HG03342 (cell line): Measurements from ENCODE around the gene ARL10.

ENCODE experiments used
- ATAC-seq: cut with Tn5 transposase; IDR thresholded peaks from one replicate; pipeline ENCODE4 v1.9.1; 2021; ENCODE audit warnings: mild to moderate bottlenecking, moderate library complexity; ENCODE audit not compliant: unreplicated experiment

ARL10 gene, protein sequence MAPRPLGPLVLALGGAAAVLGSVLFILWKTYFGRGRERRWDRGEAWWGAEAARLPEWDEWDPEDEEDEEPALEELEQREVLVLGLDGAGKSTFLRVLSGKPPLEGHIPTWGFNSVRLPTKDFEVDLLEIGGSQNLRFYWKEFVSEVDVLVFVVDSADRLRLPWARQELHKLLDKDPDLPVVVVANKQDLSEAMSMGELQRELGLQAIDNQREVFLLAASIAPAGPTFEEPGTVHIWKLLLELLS

DNA sequence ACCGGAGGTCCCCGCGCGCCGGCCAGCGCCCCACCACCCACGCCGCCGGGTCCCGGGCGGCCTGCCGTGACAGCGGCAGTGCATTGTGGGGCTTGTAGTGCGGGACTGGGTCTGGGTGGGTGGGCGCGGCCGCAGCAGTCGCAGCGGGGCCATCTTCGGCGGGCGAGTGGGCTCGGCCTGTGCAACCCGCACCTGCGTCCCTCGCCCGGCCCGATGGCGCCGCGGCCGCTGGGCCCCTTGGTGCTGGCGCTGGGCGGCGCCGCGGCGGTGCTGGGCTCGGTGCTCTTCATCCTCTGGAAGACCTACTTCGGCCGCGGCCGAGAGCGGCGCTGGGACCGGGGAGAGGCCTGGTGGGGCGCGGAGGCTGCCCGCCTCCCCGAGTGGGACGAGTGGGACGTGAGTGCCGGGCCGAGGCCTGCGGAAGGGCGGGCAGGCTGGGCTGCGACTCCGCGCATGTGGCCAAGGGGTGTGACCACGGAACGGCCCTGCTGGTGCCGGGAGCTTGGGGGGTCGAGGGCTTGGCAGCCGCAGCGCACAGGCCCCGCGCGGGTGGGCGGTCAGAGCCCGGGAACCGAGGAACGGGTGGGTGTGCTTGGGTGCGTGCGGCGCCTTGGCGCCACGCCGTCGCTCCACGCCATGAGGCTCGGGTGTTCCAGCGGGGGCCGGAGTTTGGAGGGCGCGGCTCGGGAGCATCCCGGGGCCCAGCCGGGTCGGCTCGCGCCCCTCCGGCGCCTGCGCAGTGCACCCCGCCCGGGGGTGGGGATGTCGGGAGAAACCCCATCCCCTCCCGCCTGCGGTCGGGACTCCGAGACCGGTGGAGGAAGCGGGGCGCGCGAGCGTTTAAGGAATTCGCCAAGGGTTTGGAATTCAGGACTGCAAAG, at the start of gene ARL10:
Gene ARL10 (plus strand): TSS at position 137 of the 881 bp plus-strand sequence. CDS start 77 bp downstream, at position 214.
- ATAC-seq, result peak; percentile 38

DNA sequence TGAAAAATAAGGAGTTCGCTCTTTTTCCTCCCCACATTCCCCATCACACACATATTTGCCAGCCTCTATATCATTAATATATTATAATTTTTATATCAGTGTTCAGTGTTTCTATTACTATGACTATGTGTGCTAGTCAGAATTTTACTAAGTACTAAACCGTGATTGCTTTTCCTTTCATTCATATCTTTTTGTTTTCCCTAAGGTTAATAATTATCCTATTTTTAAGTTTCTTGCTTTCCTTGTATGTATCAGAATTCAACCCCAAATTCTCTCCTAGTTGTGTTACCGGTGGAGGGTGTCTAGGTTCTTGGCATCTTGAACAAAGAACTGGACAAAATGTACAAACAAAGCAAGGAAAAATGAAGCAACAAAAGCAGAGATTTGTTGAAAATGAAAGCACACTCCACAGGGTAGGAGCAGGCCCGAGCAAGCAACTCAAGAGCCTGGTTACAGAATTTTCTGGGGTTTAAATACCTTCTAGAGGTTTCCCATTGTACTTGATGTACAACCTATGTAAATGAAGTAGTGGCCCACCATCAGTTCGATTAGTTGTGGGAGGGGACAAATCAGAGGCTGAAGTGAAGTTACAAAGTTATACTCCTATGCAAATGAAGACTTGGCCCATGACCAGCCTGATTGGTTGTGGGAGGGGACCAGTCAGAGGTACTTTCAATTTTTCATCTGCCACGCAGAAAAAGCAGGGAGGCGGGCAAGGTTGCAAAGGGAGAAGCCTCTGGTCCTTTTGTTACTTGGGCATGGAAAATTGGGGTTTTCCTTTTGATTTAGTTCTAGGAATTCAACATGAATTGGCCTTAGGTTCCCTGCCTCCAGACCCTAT, 47.5 kb upstream of the ARL10 start:
- ATAC-seq, result no peak

DNA sequence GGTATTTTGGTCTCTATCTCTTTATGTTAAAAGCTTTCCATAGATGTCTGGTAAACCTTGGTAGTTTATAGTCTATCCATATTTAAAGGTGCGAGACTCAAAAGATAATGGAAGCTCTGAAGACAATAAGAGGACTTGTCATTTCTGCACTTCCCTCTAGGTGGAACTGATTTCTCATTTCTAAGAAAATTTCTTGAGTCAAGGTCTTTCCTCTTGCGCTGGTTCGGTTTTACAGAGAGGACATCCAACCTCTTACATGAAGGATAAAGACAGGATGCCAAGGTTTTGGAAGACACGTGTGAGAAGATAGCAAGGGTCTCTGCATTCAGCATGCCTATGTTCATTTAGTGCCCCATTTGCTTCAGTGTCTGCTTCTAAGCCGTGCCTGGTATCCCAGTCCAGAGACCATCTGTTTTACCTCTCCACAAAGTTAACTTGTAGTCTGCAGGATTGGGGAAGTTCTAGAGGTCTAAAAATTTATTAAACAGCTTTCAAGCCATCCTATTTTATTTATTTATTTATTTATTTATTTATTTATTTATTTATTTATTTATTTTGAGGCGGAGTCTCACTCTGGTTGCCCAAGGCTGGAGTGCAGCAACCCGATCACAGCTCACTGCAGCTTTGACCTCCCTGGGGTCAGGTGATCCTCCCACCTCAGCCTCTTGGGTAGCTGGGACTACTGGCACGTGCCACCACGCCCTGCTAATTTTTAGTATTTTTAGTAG, 45.3 kb upstream of the ARL10 start:
- no peak for ATAC-seq

DNA sequence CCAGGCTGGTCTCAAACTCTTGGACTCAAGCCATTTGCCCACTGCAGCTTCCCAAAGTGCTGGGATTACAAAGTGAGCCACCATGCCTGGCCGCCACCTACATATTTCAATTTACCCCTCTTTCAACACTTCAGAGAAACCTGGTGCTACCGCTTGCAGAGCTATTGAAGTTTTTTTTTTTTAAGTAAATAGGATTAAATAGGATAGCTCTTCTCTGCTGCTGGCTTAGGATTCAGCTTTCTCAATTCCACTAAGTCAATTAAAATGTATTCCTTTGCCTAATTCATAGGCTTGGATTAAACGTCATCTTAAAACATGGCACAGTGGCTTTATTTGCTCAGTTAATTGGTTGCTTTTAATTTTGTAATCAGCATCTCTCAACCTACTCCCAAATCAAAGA, 44.7 kb upstream of the ARL10 start:
- ATAC-seq, result no peak

DNA sequence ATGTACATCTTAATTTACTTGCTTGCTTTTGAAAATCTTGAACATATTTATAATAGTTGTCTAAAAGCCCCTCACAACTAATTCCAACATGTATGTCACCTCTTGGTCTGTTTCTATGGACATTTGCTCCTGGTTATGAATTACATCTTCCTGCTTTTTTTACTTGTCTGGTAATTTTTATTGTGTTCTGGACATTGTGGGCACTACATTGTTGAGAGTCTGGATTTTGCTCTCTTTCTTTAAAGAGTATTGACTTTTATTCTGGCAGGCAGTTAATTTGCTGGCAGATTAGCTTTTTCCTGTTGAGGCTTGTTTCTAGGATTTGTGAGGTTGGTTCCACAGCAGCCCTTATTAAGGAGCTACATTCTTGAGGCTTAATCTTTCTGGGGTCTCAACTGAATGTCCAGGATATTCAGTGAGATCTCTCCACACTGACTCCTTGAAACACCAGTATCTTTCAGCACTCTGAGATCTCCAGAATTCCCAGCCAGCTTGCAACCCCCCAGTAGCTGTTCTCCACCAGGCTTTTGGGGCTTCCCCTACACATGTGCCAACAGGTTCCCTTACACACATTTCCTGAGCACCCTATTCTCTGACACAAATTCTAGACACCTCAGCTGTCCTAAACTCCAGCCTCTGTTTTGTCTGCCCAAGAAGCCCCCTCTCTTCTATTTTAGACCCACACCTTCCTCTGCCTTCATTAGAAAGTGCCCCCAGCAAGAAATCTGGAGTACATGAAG, 31.1 kb upstream of the ARL10 start:
- ATAC-seq, result no peak

DNA sequence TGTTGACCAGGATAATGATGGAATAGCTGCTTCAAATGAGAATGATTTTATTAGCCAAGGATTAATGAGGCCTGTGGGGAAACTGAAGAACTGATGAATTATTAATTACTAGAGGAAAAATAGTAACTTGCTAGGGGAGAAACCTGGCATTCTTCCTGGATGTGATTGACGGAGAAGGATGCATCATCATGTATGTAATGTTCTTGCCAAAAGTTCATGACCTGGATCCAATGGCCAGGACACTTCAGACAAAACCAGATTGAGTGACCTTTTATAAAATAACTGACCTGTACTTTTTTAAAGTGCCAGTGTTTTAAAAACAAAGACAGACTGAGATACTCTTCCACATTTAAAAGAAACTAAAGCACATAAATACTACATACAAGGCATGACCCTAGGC, 27.4 kb upstream of the ARL10 start:
- no peak for ATAC-seq

DNA sequence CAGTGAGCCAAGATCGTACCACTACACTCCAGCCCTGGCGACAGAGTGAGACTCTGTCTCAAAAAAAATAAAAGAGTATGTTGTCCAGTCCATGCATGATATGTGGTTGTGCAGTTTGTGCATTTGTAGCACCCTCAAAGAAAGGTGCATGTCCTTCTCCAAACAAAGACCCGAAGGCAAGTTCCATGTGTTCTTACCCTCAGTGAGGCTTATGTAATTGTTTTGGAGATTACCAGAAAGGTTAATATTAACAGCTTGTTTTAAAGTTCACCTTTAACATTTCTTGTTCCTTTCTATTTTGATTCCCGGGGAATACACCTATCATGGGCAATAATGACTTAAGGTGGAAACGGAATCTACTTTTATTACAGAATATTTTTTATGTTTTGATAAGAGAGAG, 26.0 kb upstream of the ARL10 start:
- ATAC-seq, result no peak

DNA sequence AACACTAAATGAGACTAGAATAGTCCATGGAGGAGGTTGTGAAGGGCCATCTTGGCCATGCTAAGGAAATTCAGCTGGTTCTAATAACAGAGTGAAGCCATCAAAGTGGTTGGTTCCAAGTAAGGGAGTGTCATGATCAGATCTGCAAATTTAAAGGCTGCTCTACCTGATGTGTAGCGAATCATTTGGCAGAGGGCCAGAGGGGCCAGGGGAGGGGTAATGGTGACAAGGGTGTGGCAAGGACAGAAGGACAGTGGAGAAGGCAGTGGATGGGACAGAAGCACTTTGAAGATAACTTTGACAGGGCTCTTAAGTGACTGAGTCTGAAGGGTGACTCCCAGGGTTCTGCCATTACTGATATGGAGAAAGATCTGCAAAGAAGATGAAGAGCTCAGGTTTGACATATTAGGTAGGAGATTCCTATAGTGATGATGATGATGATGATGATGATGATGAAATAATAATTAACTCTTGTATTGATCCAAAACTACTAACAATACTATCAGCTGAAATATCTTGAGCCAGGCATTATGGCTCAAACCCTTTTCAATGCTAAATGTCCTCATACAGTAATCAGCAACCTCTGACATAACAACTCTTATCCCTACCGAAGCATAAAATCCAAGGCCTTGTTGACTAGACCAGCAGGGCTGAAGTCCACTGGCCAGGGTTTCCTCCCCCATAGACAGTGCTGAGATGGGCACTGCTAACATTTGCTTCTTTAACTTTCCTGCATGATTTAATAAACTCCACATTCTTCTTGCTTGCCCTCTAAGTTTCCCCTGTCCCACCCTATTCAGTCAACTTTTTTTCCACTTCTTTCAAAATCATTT, 23.7 kb upstream of the ARL10 start:
- no peak for ATAC-seq

DNA sequence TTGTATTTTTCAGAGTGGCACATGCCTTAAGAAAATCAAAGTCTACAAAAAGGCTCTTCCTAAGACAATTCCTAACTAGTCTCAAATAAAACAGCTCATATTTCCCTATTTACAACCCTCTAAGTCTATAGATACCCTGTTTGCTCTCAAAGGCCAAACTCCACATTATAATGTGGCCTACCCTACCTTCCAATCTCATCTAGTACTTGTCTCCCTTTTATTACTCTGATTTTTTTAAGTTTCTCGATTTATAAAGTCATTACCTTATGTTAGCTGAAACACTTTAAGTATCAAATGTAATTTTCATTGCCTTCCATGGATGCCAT, 23.2 kb upstream of the ARL10 start:
- ATAC-seq, result no peak

DNA sequence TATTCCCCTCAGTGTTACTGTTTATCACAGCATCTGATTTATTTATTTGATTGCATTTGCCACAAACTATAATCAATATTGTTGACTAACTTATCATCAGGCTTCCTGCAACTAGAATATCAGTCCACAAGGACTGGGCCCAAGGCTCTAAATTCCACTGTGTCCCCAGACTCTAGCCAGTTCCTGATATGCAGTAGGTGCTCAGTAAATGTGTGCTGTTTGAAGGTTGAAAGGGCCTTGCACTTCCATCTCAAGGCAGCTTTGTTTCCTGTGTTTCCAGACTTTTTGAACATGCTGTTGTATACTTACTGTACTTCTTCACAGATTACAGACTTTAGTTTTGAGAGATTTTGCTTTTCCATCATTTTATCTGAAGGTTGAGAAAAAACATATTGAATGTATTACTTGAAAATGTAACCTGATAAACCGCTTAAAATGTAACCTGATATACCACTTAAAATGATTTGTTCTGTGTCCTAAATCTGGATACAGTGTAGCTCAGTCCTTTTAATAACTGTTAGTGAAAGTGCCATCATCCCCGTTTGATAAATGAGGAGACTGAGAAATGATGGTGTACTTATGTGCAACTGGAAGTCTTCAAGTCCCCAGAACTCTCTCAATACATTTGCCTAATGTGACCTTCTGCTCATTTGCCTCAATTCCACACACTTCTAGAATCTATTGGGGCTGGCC, 22.4 kb upstream of the ARL10 start:
- ATAC-seq, result no peak

DNA sequence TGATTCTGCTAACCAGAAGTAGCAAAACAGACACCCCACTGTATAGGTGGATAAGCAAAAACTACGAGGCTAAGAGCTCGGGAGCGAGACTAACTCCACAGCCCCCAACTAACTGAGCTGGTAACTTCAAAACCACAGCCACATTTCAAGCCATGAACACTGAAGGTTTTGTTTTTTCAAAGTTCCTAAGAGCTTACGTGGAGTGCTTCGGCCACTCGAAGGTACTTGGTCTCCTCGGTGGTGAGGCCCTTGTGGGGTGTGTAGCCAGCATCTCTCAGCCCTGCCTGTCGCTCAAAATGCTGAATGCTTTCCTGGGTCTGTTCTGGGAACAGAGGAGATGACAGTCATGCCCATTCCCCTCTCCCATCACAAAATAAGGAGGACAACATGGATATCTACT, 14.9 kb upstream of the ARL10 start:
- ATAC-seq, result no peak

DNA sequence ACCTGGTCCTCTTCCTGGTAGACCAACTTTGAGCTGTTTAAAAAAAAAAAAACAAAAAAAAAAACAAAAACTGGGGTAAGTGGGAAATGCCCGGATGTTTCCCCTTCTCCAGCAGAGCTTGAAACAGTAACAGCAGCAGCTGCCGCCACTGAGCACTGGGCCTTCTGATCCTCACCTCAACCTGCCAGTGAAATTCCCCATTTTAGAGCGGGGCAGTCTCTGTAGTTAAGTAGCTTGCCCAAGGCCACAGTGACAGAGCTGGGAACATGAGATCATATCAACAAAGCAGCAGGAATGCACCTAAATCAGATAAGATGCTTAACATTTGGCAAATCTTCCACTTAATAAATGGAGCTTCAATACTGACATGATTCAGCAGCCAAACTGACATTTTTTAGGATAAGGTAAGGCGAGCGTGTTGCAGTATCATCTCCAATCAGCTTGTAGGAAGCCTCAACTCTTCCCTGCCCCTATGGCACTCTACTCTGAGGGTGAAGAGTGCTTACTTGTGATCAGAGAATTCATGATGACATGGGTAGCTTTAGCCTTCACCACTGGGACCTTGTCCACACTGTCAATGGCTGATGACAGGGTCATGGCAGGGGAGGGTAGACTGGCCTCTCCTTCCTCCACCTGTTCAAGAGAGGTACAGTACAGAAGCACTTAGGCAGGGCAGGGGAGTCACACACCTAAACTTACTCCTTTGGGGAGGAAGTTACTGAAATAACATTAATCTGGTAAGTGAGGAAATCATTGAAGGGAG, 13.0 kb upstream of the ARL10 start:
- ATAC-seq, result no peak

DNA sequence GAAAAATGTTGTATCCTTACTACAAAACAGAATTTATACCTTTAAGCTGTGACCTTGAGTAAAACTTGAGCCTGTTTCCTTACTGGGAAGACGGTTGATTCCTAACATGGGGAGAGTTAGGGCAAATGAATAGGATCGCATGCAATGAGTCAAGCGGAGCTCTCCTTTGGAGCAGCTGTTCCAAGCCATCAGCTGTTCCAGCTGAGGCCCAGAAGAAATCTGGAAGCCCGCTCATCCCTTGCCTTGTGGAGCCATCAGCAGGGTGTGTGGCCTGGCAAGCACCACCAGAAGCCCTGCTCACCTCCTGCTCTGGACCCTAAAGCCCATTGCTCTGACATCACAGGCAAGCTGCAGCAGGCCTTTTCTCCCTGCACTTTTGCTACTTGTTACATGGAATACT, 11.8 kb upstream of the ARL10 start:
- no peak for ATAC-seq

DNA sequence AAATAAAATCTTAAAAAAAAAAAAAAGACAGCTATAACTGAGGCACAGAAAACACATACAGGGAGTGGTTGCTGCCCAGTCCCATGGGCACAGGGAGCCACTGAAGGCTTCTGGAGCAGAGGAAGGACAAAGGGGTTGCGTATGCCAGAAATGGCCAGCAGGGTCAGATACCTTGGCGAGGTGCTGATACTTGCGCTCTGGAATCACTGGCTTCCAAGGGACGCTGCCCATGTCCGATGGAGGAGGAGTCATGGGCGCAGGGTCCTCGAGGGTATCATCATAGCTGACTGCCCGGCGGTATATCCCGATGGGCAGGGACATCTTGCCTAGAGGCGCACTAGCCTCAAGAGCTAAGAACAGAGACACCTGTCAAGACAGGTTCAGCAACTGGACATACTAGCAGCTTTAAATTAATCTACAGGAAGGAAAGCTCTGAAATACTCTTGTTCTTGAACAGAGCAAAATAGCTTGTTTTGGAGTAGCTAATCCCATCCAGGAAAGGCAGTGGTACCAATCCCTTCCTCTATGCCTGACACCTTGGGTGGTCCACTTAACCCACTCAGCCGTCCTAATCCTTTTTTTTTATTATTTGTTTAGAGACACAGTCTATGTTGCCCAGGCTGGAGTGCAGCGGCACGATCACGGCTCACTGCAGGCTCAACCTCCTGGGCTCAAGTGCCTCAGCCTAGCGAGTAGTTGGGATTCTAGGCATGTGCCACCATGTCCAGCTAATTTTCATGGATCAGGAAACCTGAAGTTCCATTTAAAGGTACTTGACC, 9.7 kb upstream of the ARL10 start:
- no peak for ATAC-seq

DNA sequence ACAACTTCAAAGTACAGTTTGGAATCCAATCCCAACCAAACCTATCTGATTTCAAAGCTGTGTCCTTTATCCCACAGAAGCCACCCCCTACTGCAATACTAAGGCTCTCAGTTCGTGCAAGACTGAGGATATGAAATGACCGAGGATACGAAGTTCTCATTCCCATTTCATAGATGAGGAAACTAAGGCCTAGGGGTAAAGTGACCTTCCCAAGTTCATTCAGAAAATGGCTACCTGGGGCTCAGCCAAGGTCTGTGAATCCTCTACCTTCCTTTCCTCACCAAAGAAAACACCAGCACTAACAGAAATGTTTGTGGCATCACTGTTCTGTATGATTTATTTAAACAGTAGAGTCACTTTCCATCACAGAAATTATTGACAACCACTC, 9.1 kb upstream of the ARL10 start:
- ATAC-seq, result no peak

DNA sequence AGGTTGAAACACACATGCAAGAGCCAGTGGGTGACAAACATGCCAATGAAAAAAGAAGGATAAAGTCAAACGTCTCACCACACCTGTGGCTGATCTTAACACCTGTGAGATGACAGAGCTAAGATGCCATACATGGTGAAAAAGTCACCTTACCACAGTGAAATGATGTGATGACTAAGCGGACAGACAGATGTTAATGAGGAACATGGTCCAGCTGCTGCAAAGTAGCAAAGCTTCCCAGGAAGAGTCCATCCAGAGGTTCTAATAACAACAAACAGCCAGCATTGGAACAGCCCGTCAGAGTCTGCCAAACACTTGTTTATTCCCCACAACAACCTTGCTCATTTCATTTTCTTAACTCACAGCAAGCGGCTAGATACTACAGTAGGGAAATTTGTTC, 5.6 kb upstream of the ARL10 start:
- no peak for ATAC-seq

DNA sequence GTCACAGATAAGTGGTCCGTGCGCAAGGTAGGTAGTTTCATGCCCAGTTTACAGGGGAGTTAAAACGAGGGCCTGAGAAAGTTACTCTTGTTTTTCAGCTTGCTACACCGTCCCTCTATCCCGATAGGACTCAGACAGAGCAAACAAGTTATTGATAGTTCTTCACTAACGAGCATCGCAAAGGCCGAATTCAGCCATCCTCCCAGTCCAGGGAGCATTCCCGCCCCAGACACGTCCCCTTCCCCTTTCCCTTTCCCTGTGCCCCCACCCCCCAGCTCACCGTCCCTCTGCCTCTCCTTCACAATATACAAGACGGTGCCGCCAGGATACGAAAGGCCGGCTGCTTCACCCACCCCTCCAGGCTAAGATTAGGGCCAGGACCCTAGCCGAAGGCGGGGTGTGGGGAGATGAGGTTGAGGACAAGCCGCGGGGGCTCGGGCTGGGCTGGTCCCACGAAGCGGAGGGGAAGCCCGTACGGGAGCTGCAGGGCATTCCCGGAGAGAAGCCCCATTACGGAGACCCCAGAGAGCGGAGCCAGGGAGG, 4.3 kb upstream of the ARL10 start:
- no peak for ATAC-seq
